ENCODE data around the gene PLXDC2. TPM values are rescaled to one million over a fixed set of nuclear protein-coding genes. Genes with fewer than 3 reads are reported as not detected.

Gene PLXDC2
- total and polyA plus RNA-seq, 2 donors (not counting 1 experiment from before 2014, with no cell fraction given): 0.07 TPM

- Histone ChIP-seq H3K4me2 (replicated peaks; ENCODE audit: low read depth, low read length, poor library complexity, severe bottlenecking) (no peak overlapping the region), H3K4me3 (ENCODE audit: control extremely low read depth in 1 of 5, extremely low read depth in 1 of 5, insufficient read depth in 1 of 5, low read depth in 2 of 5, low read length in 4 of 5) (no peak overlapping the region), H3K9ac (ENCODE audit: low read length) (no peak overlapping the region), H3K27ac (ENCODE audit: low read length in 2 of 2) (no peak overlapping the region), H3K27me3 (replicated peaks in 1 of 4; ENCODE audit: control extremely low read depth in 1 of 4, control insufficient read depth in 3 of 4, insufficient read depth in 4 of 4, low read length in 3 of 4) (no peaks in the 10 kb centered on the region), H4K20me1 (ENCODE audit: control insufficient read depth, insufficient read depth, low read length, poor library complexity, severe bottlenecking) (no peaks in the 10 kb centered on the region), H3K9me3 (ENCODE audit: control extremely low read depth in 1 of 3, control insufficient read depth in 2 of 3, insufficient read depth in 1 of 3, low read length in 2 of 3) (peaks cover 0 to 1% (median 0%) of the 10 kb centered on the region in 3 donors), H3K79me2 (ENCODE audit: control insufficient read depth, insufficient read depth, low read length) (no peaks in the 10 kb centered on the region), H3K36me3 (replicated peaks in 1 of 2; ENCODE audit: control extremely low read depth in 1 of 2, control insufficient read depth in 1 of 2, extremely low read depth in 1 of 2, insufficient read depth in 2 of 2, low read length in 1 of 2) (no peaks in the 10 kb centered on the region), H3K4me1 (ENCODE audit: control insufficient read depth in 2 of 2, insufficient read depth in 2 of 2, low read length in 2 of 2) (peaks cover 8 to 10% of the 10 kb centered on the region in 2 donors), H2AFZ (ENCODE audit: insufficient read depth, low read depth, low read length, poor library complexity, severe bottlenecking) (peak overlapping the region; percentile 3)
- ChIA-PET POLR2A (no interaction called here), CTCF (no interaction called here)
- WGBS (ENCODE audit: insufficient coverage): 67% methylated on average over 3 of the region's 3 CpGs
- DNase-seq (no peak), ATAC-seq (ENCODE audit: low read depth) (no peak)
- Mint-ChIP-seq H3K4me3 (no peak overlapping the region), H3K9me3 (ENCODE audit: insufficient read depth) (no peaks in the 10 kb centered on the region), H3K4me1 (peaks cover 5% of the 10 kb centered on the region), H3K27ac (no peak overlapping the region), H3K27me3 (no peaks in the 10 kb centered on the region)
- TF ChIP-seq EZH2 (IDR thresholded peaks at IDR 0.05; ENCODE audit: borderline replicate concordance, insufficient read depth, low read depth, low read length, poor library complexity, severe bottlenecking) (no peak), CTCF (IDR thresholded peaks at IDR 0.05) (no peak)
- intact Hi-C loops (cut with micrococcal nuclease): no loop called here
These were observed 186.4 kb downstream of the PLXDC2 start for GRCh38 chr10:20002657-20003056.

- Histone ChIP-seq H3K9ac (ENCODE audit: low read length) (no peak overlapping the region), H3K4me3 (ENCODE audit: control extremely low read depth in 1 of 5, extremely low read depth in 1 of 5, insufficient read depth in 1 of 5, low read depth in 2 of 5, low read length in 4 of 5) (no peak overlapping the region), H3K4me1 (ENCODE audit: control insufficient read depth in 2 of 2, insufficient read depth in 2 of 2, low read length in 2 of 2) (peaks cover 8 to 10% of the 10 kb centered on the region in 2 donors), H3K79me2 (ENCODE audit: control insufficient read depth, insufficient read depth, low read length) (no peaks in the 10 kb centered on the region), H3K36me3 (replicated peaks in 1 of 2; ENCODE audit: control extremely low read depth in 1 of 2, control insufficient read depth in 1 of 2, extremely low read depth in 1 of 2, insufficient read depth in 2 of 2, low read length in 1 of 2) (no peaks in the 10 kb centered on the region), H3K27me3 (replicated peaks in 1 of 4; ENCODE audit: control extremely low read depth in 1 of 4, control insufficient read depth in 3 of 4, insufficient read depth in 4 of 4, low read length in 3 of 4) (no peaks in the 10 kb centered on the region), H3K9me3 (ENCODE audit: control extremely low read depth in 1 of 3, control insufficient read depth in 2 of 3, insufficient read depth in 1 of 3, low read length in 2 of 3) (peaks cover 0 to 3% (median 1%) of the 10 kb centered on the region in 3 donors), H3K27ac (ENCODE audit: low read length in 2 of 2) (peak overlapping the region; percentile 20 to 49), H4K20me1 (ENCODE audit: control insufficient read depth, insufficient read depth, low read length, poor library complexity, severe bottlenecking) (no peaks in the 10 kb centered on the region), H3K4me2 (replicated peaks; ENCODE audit: low read depth, low read length, poor library complexity, severe bottlenecking) (peak overlapping the region; percentile 7), H2AFZ (ENCODE audit: insufficient read depth, low read depth, low read length, poor library complexity, severe bottlenecking) (peak overlapping the region; percentile 21)
- Mint-ChIP-seq H3K4me3 (no peak overlapping the region), H3K27ac (no peak overlapping the region), H3K4me1 (peaks cover 5% of the 10 kb centered on the region), H3K9me3 (ENCODE audit: insufficient read depth) (no peaks in the 10 kb centered on the region), H3K27me3 (no peaks in the 10 kb centered on the region)
- no CpG with 5 or more reads among the region's 3 CpGs for WGBS (ENCODE audit: insufficient coverage)
- intact Hi-C loops (cut with micrococcal nuclease): no loop called here
- ChIA-PET POLR2A (no interaction called here), CTCF (no interaction called here)
- DNase-seq: peak; percentile 7
- ATAC-seq (ENCODE audit: low read depth): peak; percentile 32
- no peak for TF ChIP-seq EZH2 (IDR thresholded peaks at IDR 0.05; ENCODE audit: borderline replicate concordance, insufficient read depth, low read depth, low read length, poor library complexity, severe bottlenecking)
These were observed 187.9 kb downstream of the PLXDC2 start for GRCh38 chr10:20004087-20004523.

Measured in B cell (primary cell).